GM21825 (cell line): ENCODE data around the gene SLC24A4.

Experiments
- ATAC-seq: cut with Tn5 transposase; IDR thresholded peaks from one replicate; pipeline ENCODE4 v1.9.1; 2021; ENCODE audit warnings: mild to moderate bottlenecking, moderate library complexity; ENCODE audit not compliant: unreplicated experiment

SLC24A4 gene, protein sequence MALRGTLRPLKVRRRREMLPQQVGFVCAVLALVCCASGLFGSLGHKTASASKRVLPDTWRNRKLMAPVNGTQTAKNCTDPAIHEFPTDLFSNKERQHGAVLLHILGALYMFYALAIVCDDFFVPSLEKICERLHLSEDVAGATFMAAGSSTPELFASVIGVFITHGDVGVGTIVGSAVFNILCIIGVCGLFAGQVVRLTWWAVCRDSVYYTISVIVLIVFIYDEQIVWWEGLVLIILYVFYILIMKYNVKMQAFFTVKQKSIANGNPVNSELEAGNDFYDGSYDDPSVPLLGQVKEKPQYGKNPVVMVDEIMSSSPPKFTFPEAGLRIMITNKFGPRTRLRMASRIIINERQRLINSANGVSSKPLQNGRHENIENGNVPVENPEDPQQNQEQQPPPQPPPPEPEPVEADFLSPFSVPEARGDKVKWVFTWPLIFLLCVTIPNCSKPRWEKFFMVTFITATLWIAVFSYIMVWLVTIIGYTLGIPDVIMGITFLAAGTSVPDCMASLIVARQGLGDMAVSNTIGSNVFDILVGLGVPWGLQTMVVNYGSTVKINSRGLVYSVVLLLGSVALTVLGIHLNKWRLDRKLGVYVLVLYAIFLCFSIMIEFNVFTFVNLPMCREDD

DNA sequence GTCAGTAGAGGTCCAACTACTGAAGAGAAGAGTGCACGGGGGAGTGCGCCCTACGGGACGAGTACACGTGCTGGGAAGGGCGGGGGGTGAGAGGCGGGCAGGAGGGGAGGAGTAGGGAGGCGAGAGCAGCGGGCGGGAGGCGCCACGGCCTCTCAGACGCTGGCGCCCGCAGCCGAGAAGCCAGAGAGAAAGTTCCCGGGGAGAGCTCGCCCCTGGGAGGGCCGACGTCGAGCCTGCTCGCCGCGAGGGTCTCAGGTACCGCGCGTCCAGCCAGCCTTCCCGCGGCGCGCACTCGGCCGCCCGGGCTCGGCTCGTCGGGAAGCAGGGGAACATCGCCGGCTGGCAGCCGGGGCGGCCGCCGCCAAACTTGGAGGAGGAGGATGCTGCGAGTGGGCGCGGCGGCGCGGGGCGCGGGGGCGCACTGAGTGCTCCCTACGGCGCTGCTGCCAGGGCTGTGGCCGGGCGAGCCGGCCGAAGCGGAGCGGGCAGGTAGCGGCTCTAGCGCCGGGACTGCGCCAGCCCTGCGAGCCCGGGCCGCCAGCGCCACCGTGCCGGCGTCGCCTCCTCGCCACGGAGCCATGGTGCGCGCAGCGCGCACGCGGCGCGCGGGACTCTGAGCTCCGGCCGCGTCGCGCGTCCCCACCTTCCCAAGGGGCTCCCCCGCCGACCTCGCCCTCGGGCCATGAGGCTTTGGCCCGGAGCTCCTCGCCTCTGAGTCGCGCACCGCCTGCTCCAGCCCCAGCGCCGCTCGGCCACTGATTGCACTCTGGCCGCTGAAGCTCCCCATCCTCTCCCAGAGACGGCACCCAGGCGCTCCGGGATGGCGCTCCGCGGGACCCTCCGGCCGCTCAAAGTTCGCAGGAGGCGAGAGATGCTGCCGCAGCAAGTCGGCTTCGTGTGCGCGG is at the start of gene SLC24A4:
Gene SLC24A4, plus strand, starts transcription at position 155 of the 905 bp plus-strand sequence. Its CDS starts 666 bp downstream, at position 821.
- ATAC-seq = no peak

DNA sequence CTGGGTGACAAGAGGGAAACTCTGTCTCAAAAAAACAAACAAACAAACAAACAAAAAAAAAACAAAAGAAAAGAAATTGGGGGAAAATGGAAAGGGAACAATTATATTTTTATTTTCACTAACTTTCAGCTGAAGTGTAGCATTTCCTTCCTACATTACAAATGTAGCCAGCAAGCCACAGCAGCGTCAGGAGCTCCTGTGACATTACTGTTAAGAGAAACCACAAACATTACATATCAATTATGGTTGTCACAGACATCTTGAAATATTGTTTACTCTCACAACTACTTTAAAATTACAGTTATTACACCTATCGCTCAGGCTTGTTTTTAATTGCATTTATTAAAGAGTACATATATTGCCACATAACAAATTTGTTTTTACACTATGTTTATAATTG is 49.8 kb upstream of the SLC24A4 start:
- ATAC-seq = no peak

DNA sequence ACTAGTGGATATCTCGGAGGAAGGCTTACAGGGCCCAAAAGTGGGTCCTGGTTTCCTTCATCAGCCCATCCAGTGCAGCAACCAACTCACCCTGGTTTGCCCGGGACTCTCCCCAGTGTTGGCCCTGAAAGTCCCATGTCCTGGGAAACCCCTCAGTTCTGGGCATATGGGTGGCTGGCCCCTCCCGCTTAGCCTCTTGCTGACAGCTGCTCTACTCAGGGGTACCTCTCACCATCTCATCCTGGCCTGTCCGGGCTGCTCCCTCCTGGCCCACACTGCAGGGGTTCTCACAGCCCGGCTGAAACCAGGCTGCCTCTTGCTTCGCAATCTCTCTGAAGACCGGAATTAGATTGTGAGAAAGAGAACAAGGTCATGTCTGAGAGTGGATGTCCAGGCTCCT is 48.9 kb upstream of the SLC24A4 start:
- ATAC-seq = no peak

DNA sequence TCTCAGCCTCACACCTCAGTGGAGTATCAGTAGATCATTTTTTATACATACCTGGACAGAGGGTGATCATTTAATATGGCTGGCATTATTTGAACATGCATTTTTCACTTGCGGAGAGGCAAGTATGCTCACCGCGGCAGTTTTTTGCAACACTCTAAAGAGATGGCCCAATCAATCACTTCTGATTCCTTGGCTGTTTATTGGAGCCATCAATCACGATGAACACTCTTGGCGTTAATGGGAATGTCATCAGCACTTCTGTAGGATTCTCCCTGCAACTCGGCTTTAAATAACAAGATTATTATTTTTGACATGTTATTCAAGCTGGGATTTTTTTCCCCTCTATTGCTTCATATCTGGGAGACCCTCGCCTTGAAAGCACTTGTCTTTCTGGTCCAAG is 46.9 kb upstream of the SLC24A4 start:
- ATAC-seq = no peak

DNA sequence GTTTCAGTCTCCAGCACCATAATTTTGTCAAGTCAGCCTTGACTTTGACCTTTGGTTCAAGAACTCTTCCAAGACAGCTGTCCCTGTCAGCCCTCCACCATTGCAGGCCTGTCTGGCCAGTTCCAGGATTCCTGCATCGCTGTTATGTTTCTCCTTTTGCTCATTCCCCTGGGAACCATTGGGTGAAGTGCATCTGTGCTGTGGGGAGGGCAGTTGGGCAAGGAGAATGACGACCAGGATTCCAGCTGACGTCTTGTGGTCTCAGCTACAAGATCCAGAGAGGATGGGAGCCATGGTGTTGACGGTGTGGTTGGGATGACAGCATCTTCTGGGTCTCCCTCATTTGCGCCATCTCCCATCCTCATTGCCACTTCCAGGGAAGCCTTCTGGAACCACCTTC is 45.9 kb upstream of the SLC24A4 start:
- ATAC-seq = no peak

DNA sequence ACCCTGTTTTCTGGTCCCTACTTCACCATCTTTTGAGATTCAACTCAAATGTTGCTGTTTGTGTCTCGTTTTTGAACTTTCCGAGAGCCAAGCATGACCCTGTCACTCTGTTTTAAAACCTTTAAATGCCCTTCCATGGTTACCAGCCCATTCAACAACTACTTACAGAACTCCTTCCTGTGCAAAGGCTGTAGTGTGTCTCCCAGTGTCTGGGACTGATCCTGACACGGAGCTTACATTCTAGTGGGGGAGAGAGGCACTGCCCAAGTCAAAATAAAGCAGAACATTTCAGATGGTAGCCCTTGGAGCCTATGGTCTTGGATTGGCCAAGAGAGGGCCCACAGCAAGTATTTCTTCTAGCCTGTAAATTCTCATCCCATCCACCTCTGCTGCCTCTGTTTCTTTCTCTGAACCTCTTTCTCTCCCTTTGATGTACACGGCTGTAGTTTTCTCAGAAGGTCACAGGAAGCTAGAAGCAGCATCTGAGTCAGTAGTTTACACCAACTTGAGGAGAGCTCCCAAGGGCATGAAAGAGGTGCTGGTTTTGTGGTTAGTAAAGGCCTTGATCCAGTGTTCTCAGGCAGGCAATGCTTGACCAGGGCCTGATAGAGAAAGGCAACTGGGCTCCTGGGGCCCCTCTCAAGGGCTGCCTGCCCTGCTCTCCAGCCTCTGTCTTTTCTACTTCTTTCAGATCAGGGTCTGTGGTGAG is 42.3 kb upstream of the SLC24A4 start:
- ATAC-seq = peak; percentile 50

DNA sequence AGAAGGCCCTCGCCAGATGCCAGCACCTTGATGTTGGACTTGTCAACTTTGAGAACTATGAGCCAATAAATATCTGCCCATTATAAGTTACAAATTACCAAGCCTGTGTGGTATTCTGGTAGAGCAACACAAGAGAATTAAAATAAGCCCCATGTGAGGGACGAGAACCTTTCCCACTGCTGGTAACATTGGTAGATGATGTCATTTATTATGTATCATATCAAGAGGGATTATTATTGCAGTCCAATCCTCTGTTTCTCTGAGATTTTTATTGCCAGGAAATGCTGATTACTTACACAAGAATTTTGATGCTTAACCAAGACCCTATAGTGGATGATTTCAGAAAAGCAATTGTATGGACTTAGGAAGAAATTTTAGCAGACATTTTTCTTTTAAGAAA is 40.3 kb upstream of the SLC24A4 start:
- no peak for ATAC-seq

DNA sequence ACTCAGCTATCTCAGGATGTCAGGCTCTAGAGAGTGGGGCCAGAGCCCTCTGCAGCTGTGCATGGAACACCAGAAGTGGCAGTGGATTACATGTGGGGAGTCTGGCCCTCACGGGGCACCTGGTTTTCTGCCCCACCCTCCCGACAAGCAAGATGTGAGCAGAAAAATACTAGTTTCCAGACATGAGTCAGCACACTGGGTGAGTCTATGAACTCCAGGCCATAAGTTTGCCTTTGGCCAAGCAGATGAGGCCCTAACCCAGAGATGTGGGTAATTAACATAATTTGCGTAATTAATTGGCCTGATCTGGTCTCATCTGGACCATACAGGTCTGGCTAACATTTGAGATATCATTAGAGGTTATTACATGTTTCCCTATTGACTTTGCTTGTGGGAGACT is 37.7 kb upstream of the SLC24A4 start:
- no peak for ATAC-seq

DNA sequence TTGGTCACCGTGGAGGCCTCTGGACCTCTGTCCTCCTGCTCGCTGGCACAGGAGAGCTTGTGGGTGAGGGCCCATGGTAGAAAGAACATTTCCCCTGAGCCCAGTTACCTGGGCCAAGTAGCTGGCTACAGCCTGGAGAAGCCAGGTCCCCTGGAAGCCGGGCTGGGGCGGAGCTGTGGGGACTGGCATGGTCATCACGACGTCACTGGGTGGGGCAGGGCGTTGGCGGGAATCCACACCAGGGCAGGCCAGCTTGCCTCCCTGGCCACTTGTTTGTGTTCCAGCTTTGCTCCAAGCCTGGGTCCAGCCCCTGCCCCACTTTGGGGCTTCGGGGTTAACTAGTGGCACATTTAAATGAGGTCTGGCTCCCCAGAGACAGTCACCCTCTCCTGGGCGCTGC is 35.0 kb upstream of the SLC24A4 start:
- no peak for ATAC-seq

DNA sequence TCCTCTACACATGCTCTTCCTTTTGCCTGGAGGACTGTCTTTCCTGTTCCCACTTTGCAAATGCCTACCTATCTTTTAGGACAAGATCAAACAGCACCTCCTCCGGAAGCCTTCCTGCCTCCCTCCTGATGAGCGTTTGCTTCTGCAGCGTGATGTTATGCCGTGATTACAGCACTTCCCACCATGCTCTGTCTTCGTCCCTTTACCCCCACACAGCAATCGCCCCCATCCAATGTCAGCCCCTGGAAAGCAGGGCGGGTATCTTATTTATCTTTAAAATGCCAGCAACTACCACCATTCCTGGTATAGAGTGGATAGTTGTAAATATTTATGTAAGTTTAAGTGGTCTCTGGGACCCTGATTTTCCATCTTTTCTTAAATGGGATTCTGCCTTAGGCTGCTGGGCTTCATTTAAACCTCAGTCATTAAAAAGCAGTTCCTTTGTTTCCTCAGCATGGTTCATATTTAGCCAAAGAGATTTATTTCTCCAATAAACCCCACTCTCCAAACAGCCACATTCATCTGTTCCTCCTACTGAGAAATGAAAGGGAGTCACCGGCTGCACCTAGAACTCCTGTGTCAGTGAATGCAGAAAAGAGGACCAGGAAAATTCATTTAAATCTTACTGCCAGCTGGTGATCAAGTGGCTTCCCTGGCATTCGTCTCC is 33.8 kb upstream of the SLC24A4 start:
- no peak for ATAC-seq

DNA sequence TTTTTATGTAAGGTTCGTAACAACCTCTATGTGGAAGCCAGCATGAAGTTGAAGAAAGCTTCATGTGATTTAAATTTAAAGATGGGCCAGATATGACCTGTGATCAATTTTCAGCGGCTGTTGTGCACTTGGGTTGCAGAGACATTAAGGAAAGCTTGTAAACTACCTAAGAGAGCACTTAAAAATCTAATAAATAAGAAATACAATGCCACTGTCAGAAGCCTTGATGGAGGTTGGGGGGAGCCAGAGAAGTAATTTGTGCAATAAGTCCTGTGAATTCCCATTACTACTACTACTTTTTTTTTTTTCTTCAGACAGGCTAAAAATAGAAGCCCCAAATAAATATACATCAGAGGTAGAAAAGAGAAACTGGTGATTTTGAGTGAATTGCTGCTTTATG is 30.3 kb upstream of the SLC24A4 start:
- ATAC-seq = no peak

DNA sequence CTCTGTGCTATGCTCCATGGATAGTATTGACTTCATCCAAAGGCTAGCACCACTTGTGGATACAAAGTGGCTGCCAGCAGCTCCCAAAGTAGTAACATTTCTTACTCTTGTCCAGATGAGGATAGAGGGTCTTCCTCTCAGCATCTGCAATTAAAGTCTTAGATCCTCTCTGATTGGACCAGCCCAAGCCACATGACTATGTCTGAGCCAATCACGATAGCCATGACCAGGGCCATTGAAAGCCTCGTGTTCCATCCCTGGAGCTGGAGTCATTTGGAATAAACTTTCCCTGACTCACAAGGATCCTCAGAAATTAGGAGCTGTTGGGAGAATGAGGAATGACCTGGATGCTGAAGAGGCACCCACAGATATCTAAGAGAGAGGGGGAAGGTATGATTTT is 28.5 kb upstream of the SLC24A4 start:
- ATAC-seq = no peak

DNA sequence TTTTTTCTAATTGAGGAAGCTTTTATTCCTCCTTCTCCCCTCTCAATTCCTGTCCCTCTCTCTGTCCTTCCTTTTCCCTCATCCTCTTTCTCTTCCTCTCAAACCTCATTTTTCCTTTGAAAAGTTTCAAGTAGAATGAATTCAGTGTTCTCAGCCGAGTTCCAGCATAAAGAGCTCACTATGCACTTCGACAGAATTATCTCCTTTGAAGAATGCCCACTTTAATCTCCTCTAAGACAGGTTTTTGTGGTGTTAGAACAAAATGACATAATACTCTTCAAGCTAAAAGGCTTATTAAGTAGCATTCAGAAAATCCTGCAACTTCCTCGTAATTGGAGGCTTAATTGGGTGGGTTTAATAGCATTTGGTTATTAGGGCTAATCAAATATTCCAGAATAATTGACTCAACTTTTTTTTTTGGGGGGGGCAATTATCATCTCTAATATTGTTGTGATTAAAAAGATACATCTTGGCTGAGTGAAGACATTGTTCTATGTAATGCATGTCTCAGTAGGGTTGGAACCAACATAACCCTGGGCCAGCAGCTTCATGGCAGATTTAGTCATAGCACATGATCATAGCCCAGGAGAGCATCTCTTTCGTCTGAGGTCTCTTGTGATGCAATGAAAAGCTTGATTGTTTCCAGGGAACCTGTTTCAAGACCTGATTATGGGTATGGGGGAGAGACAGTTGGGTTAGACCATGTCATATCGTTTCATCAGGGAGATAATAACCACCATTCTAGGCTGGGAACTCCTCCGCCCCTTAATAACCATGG is 25.0 kb upstream of the SLC24A4 start:
- no peak for ATAC-seq

DNA sequence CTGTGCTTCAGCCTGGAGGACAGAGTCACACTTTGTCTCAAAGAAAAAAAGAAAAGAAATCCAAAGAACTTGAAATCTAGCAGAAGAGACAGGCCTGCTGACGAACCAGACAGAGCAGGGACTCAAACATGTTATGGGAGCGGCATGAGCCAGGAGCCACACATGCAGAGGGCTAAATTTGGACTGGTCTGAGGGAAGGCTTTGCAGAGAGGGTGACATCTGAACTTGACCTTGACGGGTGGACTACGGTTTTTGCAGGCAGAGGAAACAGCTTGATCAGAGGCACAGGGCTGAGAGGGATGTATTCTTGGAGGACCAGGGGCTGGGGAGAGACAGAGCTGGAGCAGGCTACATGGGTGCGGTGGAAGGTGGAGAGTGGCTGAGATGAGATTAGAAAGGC is 20.5 kb upstream of the SLC24A4 start:
- ATAC-seq = no peak

DNA sequence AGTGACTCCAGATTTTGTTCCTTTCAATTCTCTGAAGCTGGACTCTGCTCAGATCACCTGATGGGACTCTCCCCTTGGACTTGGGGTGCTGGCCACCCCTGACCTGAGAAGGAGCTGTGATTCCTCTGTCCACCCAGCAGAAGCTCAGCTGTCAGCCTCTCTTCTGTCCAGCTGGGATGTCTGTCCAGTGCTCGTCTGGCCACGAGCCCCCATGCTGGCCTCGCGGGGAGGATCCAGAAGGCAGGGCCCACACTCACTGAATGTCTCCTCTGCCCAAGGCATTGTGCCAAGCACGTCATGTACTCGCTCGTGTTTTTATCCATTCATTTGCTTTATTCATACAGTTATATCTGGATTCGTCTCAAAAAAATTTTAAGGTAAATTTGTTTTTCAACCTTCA is 14.2 kb upstream of the SLC24A4 start:
- ATAC-seq = no peak

DNA sequence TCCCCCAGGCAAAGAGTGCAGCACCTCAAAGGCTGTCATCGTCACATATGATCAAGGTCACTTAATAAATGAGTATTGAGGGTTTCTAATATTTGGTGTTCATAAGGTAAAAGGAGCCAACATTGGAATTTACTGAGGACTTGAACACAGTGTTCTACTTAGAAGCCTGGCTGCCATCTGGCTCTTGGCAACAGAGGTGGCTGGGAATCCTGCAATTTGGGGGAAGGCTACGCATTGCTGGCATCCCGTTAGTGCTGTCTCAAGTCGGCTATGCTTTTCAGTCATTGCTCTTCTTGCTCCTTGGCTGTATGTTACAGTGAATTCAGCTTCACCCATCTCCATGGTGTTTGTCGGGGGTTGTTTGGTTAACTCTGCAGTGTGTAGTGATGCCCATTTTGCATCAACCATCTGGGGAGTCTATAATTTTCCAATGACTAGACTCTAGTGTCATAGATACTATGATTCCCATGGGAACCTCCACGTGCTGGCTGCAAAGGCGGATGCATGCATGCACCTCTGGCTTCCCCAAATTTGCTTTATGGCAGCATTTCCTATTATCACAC is 12.9 kb upstream of the SLC24A4 start:
- ATAC-seq = no peak

DNA sequence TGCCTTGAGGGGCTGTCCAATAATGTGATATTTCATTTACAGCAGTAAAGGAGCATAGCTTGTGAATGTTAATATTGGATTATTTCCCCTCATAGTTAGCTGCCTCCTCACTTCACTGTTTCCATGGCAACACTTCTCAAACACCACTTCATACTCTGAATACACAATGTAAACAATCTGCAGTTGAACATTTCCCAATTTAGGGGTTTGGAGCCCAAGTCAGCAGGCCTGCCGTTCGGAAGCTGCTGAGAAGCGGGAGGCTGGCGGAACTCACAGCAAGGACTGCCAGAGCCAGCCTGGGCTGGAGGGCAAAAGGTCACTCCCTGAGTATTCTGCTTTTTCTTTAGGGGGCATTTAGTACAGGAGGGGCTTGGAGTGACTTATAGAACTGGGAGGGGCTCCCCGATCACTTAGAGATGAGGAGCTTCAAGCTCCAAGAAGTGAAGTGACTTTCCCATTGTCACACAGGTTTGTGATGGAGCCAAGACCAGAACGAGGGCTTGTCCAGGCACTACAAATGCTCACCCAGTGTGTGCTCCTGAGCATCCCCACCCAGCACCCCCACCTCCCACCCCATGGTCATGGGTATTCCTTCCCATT is 12.1 kb upstream of the SLC24A4 start:
- ATAC-seq = no peak

DNA sequence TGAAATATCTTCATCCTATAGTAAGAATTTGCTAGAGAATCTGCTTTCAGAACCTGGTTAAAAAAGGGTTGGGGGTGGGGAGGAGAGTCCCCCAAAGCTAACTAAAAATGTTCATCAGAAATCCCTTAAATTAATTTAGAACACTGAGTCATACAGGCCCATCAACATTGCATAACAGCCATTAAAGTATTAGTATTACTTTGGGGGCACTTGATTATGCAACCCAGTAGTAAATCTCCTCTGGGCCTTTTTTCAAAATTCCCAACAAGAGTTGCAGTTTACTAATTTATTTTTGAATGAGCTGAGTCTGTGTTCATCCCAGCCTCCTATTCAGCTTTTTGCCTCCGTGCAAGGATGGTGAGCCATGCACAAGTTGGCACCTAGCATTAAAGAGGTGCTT is 8.8 kb upstream of the SLC24A4 start:
- no peak for ATAC-seq
